ENCODE results near the gene DNAAF6. TPM values are rescaled to one million over a fixed set of nuclear protein-coding genes. Genes with fewer than 3 reads are reported as not detected.

DNAAF6 gene
- total and polyA plus RNA-seq, 7 donors = not detected

GRCh38 chrX:107227780-107228485, 21.5 kb downstream of the DNAAF6 start:
- intact Hi-C loops (cut with DNase I) = no loop called here
- Histone ChIP-seq H3K27ac (no peak overlapping the region), H3K36me3 (ENCODE audit: insufficient read depth in 1 of 2, low read depth in 1 of 2) (no peaks in the 10 kb centered on the region), H3K4me3 (no peak overlapping the region), H3K27me3 (ENCODE audit: insufficient read depth in 3 of 3, low read length in 2 of 3) (peaks cover 0 to 14% (median 0%) of the 10 kb centered on the region in 3 donors), H3K4me1 (no peaks in the 10 kb centered on the region), H3K9me3 (no peaks in the 10 kb centered on the region)
- no peak for DNase-seq
- TF ChIP-seq, protein P1, sequence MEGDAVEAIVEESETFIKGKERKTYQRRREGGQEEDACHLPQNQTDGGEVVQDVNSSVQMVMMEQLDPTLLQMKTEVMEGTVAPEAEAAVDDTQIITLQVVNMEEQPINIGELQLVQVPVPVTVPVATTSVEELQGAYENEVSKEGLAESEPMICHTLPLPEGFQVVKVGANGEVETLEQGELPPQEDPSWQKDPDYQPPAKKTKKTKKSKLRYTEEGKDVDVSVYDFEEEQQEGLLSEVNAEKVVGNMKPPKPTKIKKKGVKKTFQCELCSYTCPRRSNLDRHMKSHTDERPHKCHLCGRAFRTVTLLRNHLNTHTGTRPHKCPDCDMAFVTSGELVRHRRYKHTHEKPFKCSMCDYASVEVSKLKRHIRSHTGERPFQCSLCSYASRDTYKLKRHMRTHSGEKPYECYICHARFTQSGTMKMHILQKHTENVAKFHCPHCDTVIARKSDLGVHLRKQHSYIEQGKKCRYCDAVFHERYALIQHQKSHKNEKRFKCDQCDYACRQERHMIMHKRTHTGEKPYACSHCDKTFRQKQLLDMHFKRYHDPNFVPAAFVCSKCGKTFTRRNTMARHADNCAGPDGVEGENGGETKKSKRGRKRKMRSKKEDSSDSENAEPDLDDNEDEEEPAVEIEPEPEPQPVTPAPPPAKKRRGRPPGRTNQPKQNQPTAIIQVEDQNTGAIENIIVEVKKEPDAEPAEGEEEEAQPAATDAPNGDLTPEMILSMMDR (IDR thresholded peaks at IDR 0.05) = no peak
- no peak for ATAC-seq
- 76 to 91% (median 89%) methylated on average over 2 of the region's 2 CpGs for WGBS, 3 donors

DNA sequence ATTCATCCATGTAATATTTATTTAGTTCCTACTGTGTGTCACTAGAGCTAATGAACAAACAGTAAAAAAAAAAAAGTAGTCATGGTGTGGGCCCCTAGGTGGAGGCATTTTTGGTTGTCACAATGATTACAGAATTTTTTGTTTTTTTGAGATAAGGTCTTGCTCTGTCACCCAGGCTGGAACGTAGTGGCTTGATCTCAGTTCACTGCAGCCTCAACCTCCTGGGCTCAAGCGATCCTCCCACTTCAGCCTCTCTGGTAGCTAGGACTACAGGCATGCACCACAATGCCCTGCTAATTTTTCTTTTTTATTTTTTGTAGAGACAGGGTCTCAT, 22.0 kb downstream of the DNAAF6 start:
- TF ChIP-seq, protein P1 (IDR thresholded peaks at IDR 0.05) = no peak
- no peak for DNase-seq
- Histone ChIP-seq H3K4me3 (no peak overlapping the region), H3K27me3 (ENCODE audit: insufficient read depth in 3 of 3, low read length in 2 of 3) (peaks cover 0 to 17% (median 0%) of the 10 kb centered on the region in 3 donors), H3K4me1 (no peaks in the 10 kb centered on the region), H3K27ac (no peak overlapping the region), H3K9me3 (no peaks in the 10 kb centered on the region), H3K36me3 (ENCODE audit: insufficient read depth in 1 of 2, low read depth in 1 of 2) (no peaks in the 10 kb centered on the region)
- intact Hi-C loops (cut with DNase I) = no loop called here
- no peak for ATAC-seq
- 79 to 87% (median 82%) methylated on average over 2 of the region's 2 CpGs for WGBS, 3 donors

DNA sequence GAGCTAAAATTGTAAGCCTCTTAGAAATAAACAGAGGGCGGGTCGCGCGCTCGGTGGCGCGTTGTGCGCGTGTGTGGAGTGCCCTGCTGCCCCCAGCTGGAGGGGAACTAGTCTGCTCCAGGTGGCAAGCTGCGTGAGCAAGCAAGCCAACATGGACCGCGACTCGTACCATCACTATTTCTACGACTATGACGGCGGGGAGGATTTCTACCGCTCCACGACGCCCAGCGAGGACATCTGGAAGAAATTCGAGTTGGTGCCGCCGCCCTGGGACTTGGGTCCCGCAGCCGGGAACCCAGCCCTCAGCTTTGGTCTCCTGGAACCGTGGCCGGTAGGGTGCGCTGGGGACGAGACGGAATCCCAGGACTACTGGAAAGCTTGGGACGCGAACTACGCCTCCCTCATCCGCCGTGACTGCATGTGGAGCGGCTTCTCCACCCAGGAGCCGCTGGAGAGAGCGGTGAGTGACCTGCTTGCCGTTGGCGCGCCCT, 66.1 kb downstream of the DNAAF6 start:
- intact Hi-C loops (cut with DNase I) = no loop called here
- Histone ChIP-seq H3K4me1 (no peaks in the 10 kb centered on the region), H3K9me3 (no peaks in the 10 kb centered on the region), H3K36me3 (ENCODE audit: insufficient read depth in 1 of 2, low read depth in 1 of 2) (no peaks in the 10 kb centered on the region), H3K4me3 (no peak overlapping the region), H3K27ac (no peak overlapping the region), H3K27me3 (ENCODE audit: insufficient read depth in 3 of 3, low read length in 2 of 3) (peaks cover 0 to 7% (median 0%) of the 10 kb centered on the region in 3 donors)
- TF ChIP-seq, protein P1 (IDR thresholded peaks at IDR 0.05) = no peak
- 5 to 35% (median 5%) methylated on average over 35 to 41 of the region's 41 CpGs for WGBS, 3 donors
- ATAC-seq (no peak), DNase-seq (no peak)

DNA sequence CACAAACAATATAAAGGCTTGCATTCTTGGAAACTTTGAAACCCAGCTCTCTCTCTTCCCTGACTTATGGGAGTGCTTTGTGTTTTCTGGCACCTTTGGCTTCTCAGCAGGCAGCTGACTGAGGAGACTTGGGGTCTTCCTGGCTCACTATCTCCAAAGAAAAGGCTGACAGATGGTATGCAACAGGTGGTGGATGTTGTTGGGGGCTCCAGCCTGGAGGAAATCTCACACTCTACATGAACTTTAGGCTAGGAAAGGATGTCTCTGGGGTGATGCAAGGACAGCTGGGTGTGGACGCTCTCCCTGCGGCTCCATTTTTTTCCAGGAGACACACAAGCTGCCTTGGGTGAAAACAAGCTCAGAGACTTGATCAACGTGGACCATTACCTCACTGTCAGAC, 67.4 kb downstream of the DNAAF6 start:
- 19 to 46% (median 43%) methylated on average over 3 of the region's 3 CpGs for WGBS, 3 donors
- intact Hi-C loops (cut with DNase I) = no loop called here
- no peak for ATAC-seq
- DNase-seq = no peak
- H3K4me3 ChIP-seq = no peak overlapping the region
- H3K4me1 ChIP-seq = no peaks in the 10 kb centered on the region
- TF ChIP-seq, protein P1 (IDR thresholded peaks at IDR 0.05) = no peak
- H3K27ac ChIP-seq = no peak overlapping the region
- H3K9me3 ChIP-seq = no peaks in the 10 kb centered on the region
- peaks cover 0 to 7% (median 0%) of the 10 kb centered on the region in 3 donors for H3K27me3 ChIP-seq (ENCODE audit: insufficient read depth in 3 of 3, low read length in 2 of 3)
- H3K36me3 ChIP-seq (ENCODE audit: insufficient read depth in 1 of 2, low read depth in 1 of 2) = no peaks in the 10 kb centered on the region

GRCh38 chrX:107288676-107289075, 82.3 kb downstream of the DNAAF6 start:
- no peak overlapping the region for H3K4me3 ChIP-seq
- H3K9me3 ChIP-seq = peaks cover 2% of the 10 kb centered on the region
- intact Hi-C loops (cut with DNase I) = no loop called here
- H3K36me3 ChIP-seq (ENCODE audit: insufficient read depth in 1 of 2, low read depth in 1 of 2) = no peaks in the 10 kb centered on the region
- DNase-seq (no peak), ATAC-seq (no peak)
- H3K4me1 ChIP-seq = no peaks in the 10 kb centered on the region
- TF ChIP-seq, protein P1 (IDR thresholded peaks at IDR 0.05) = no peak
- WGBS, 3 donors = 52 to 70% (median 68%) methylated on average over 4 of the region's 4 CpGs
- H3K27me3 ChIP-seq (ENCODE audit: insufficient read depth in 3 of 3, low read length in 2 of 3) = peaks cover 0 to 36% (median 0%) of the 10 kb centered on the region in 3 donors
- no peak overlapping the region for H3K27ac ChIP-seq
